ENCODE data around the gene SKI.
"Not testable (repeated sequence)": the region's sequence is repeated elsewhere in the genome, so short reads cannot be mapped to it uniquely, and the experiment has no call there.

Gene SKI

DNA sequence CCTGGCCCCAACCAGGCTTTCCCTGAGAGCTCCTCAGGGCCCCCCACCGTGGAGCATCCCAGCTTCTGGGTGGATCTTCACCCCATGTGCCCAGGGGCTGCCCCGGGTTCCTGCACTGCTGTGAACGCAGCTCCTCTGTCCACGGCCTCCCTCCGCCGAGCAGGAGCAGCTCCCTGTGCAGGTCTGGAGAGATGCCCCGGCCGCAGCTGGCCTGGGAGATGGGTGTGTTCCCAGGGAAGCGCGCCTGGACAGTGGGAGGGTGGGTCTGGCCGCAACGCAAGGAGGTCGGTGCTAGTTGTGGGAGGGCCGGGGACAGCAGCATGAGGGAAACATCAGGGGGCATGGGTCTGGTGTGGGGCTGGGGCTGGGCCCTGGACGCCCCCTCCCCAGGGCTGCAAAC, 91.9 kb downstream of the SKI start:
- no peak for DNase-seq (ENCODE audit: low read depth in 2 of 2)

- no peak for DNase-seq (ENCODE audit: low read depth in 2 of 2)
These were observed 92.9 kb downstream of the SKI start for GRCh38 chr1:2320760-2321667.

DNA sequence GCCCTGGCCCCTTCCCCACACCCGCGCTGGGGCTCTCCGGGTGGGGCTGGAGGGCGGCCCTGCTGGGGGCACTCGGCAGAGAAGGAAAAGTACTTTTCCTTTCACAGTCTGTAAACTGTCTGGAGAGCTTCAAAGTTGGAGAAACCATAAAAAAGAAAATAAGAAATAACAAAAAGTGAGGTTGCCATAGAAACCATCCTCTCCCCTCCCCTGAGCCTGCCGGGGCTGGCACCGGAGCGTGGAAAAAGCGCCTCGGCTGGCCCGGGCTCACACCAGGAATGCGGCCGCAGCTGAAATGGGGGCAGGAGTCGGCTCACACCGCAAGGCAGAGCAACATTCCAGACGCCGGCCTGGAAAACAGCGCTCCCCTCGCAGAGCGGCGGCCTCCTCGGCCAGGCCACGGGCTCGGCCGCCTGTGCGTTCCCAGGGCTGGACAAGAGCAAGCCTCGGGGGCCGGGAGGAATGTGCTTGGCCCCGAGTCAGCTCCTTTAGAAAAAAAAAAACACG, 94.0 kb downstream of the SKI start:
- DNase-seq (ENCODE audit: low read depth in 2 of 2): no peak

- no peak for DNase-seq (ENCODE audit: low read depth in 2 of 2)
These were observed 94.6 kb downstream of the SKI start for GRCh38 chr1:2322581-2323211.

DNA sequence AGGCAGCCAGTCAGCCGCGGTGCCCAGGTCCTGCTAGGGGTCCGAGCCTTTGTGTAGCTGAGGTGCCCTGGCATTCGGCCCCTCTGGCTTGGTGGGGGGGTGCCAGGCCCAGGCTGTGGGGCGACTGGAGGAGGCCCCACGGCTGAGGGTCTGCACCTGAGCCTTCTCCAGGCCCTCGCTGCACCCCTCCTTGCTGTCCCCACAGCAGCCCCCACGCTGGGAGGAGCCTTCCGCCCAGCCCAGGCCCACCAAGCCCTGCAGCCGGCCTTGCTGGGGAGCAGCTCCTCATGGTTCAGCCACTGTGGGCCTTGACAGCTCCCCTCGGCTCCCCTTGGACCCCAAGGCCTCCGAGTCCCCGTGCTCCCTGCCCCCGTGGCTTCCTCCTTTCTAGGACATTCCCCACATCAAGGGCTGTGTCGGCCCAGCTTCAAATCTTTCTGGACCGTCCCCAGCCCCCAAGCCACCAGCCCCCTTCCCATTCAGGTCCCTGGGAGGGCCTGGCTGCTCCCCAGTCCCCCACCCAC, 95.4 kb downstream of the SKI start:
- DNase-seq (ENCODE audit: low read depth in 2 of 2): no peak

GRCh38 chr1:2324553-2325366, 96.6 kb downstream of the SKI start:
- DNase-seq (ENCODE audit: low read depth in 2 of 2): no peak

DNA sequence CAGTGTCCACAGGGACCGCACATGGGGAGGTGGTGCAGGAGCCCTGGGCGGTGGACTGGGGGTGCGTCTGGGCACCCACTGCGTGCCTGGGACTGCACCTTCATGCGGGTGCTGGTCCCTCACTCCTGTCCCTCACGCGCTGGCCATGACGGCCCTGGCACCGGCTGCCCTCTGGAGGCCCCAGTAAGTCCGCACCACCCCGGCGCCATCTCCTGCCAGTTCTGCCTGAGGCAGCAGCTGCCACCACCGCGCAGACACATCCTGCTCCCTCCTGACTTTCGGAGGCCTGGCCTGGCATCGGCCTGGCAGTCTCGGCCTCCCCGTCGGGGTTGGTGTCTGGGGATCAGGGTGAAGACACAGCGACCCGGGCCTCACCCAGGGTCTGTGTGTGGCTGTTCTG, 98.4 kb downstream of the SKI start:
- DNase-seq (ENCODE audit: low read depth in 2 of 2): no peak

GRCh38 chr1:2327162-2327561, 99.0 kb downstream of the SKI start:
- DNase-seq (ENCODE audit: low read depth in 2 of 2): not testable (repeated sequence)

DNA sequence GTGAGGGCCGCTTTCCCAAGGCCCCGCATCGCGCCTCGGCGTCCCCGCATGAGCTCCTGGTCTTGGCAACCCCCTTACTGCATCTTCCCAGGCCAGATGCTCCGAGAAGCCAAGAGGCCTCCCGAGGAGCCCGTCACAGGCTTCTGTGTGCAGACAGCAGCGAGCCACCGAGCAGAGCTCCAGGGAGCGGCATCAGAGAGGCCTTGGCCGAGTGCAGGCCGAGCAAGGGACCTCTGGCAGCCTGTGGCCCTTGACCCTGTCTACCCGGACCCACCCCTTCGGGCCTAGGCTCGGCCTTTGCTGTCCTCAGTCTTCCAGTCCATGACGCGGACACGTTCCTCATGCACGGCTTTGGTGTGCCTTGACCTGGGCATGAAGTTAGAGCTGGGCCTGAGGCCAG, 99.7 kb downstream of the SKI start:
- DNase-seq (ENCODE audit: low read depth in 2 of 2): no peak

DNA sequence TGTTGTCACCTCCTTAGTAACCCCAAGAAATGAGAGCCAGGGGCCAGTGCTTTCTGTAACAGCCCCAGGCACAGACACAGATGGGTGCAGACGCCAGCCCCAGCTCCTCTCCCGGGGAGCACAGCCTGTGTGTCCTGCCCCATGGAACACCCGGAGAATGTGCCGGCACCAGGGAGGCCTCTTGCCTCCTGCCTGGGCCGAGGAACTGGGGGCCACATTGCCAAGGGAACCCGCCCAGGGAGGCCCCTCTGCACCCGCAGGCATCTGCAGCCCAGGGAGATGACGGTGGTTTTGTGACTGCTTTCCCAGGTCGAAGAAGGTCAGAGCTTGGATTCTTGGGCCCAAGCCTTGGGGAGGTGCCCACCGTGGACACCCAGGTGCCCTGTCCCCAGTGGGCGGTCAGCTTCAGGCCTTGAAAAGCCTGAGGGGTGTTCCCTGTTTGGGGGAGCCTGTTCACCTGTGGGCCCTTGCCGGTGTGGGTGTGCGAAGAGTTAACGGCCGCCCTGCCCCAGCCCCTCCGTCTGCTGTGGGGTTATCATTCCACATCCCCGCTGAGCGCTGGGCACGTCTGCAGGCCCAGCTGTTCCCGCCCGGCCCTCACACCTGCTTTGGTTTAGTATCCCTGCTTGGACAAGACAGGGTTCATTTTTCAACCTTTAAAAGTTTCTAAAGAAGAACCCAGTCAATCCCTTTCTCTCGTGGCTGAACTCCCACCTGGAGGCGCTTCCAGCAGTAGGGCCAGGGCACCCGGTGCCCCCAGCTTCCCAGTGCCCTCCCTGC, 100.7 kb downstream of the SKI start:
- no peak for DNase-seq (ENCODE audit: low read depth in 2 of 2)

GRCh38 chr1:2330035-2330434, 101.9 kb downstream of the SKI start:
- no peak for DNase-seq (ENCODE audit: low read depth in 2 of 2)

DNA sequence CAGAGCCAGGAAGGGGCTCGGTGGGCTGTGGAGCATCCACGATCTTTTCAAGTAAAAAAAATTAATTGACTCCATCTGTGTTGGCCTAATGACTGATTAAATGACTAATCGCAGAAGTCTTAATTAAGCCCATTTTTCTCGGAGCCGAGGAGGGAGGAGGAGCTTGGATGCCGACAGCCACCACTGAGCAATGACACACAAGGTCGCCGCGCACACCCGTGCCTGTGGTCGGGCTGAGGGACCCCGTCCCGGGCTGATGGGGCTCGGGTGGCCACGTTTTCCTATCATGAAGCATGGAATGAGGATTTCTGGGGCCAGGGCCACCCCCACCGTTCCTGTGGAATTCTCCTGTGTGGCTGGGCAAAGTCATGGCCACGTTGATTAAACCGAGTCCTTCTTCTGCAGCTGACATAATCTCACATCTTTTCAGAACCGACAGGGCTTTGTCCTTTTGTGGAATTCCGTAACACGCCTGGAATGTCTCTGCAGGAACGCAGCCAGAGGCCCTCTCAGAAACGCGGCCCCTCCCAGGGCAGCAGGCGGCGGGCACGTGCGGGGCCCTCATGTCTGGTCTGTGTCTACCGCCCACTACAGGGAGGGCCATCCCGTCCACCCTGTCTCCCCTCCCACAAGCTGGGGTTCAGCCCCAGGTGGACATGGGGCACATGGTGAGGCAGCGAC, 102.5 kb downstream of the SKI start:
- DNase-seq (ENCODE audit: low read depth in 2 of 2): no peak

- no peak for DNase-seq (ENCODE audit: low read depth in 2 of 2)
These were observed 103.1 kb downstream of the SKI start for GRCh38 chr1:2331200-2331544.

- DNase-seq (ENCODE audit: low read depth in 2 of 2): not testable (repeated sequence)
These were observed 103.5 kb downstream of the SKI start for GRCh38 chr1:2331580-2331979.

GRCh38 chr1:2334366-2334765, 106.2 kb downstream of the SKI start:
- no peak for DNase-seq (ENCODE audit: low read depth in 2 of 2)

DNA sequence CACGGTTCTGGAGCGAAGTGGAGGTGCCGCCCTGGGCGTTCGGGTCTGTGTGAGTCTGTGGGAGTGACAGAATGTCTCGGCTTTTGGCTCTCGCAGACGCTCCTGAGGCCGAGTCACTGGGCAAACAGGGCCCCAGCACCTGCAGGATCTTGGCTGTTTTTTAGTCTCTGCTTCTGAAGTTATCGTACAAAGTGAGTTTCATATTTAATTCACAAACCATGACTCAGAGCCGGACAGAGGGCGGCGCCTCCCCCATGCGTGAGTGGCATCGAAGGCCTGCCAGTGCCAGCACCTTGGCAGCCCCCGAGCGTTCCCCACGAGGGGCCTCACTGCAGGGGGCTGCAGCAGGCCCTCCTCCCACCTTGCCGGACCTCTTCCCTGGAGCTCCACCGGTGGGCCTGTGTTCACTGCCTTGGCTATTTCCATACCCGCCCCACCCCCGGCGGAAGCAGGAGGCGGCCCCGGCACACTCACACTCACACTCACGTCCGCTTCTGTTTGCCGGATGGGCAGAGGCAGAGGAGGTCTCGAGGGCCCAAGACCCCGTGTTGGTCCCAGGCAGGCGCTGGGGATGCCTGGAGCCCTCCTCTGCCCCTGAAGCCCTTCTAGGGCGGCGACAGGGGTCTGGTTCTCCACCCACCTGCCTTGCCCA, 106.9 kb downstream of the SKI start:
- DNase-seq (ENCODE audit: low read depth in 2 of 2): no peak

GRCh38 chr1:2335721-2336455, 107.8 kb downstream of the SKI start:
- no peak for DNase-seq (ENCODE audit: low read depth in 2 of 2)

DNA sequence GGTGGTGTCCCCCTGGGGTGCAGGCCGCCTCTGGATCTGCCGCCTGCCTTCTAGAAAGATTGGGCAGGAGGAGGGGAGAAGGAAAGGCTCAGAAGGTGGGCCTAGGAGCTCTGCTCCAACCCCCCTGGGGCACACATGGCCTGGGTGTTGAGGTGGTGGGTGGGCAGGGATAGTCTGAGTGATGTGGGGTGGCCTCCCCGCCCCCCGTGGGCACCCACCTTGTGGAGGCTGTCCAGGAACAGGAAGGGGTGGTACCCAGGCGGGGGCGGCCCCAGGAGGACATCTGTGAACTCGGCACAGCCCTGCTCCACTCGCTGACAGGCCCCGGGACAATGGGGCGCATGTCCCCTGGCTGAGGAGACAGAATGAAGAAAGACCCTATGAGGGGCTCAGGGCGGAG, 108.4 kb downstream of the SKI start:
- DNase-seq (ENCODE audit: low read depth in 2 of 2): no peak

GRCh38 chr1:2337081-2337480, 109.0 kb downstream of the SKI start:
- DNase-seq (ENCODE audit: low read depth in 2 of 2): no peak

DNA sequence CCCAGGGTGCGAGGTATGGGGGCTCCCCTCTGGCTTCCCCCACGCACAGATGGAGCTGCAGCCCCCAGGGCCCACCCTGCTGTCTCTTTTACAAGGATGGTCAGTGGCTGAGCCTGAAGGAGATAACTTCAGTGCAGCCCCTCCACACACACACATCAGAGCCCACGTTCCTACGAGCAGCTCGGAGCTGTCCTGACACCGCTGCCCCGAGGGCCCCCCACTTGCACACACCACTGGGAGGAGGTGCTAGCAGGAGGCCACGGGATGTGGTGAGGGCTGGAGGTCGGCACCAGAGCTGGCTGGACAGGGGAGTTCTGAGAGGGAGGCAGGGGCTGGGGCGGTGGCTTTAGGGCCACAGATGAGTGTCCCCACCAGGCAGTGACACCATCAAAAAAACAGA, 109.4 kb downstream of the SKI start:
- no peak for DNase-seq (ENCODE audit: low read depth in 2 of 2)

Data from stimulated activated CD8-positive, alpha-beta memory T cell treated with anti-CD3 and anti-CD28 coated beads, Interleukin-15, amount 100 ng/mL, for 4 hours (primary cell).